Keratinocyte (primary cell): ENCODE results near the gene BATF3. TPM values are rescaled to one million over a fixed set of nuclear protein-coding genes. Genes with fewer than 3 reads are reported as not detected.

Experiments
- DNase-seq: peaks from one replicate; pipeline ENCODE4 v3.0.0-alpha.2; 2011; ENCODE audit warnings: low read depth, missing footprints, low spot score
- FAIRE-seq: peaks from 2 replicates; lab custom pipeline; 2011; peaks lifted over from hg19 to GRCh38; lab: Jason Lieb, UNC
- H2AFZ ChIP-seq: 2 replicates; pipeline ENCODE4 v1.6.0; 2012; ENCODE audit warnings: low read length, control low read depth, inconsistent platforms; ENCODE audit not compliant: control insufficient read depth
- H3K27ac ChIP-seq: 2 replicates; pipeline ENCODE4 v1.5.1; 2011; ENCODE audit warnings: low read length; ENCODE audit not compliant: control insufficient read depth, insufficient read depth
- H3K27me3 ChIP-seq: 3 replicates; pipeline ENCODE4 v1.6.0; 2011; ENCODE audit warnings: low read length; ENCODE audit not compliant: control insufficient read depth, insufficient read depth; ENCODE audit errors: extremely low read depth
- H3K36me3 ChIP-seq, 2 experiments: 2 replicates in 1 of 2; 3 replicates in 1 of 2; pipeline ENCODE4 v1.5.1; 2011; ENCODE audit warnings: low read length in 2 of 2, mild to moderate bottlenecking in 1 of 2; ENCODE audit not compliant: control insufficient read depth in 2 of 2, insufficient read depth in 2 of 2; ENCODE audit errors: extremely low read depth in 1 of 2
- H3K4me1 ChIP-seq: 3 replicates; pipeline ENCODE4 v1.5.1; 2011; ENCODE audit warnings: low read length; ENCODE audit not compliant: control insufficient read depth, insufficient read depth; ENCODE audit errors: extremely low read depth
- H3K4me2 ChIP-seq: 3 replicates; pipeline ENCODE4 v1.6.0; 2011; ENCODE audit warnings: low read depth, low read length; ENCODE audit not compliant: control insufficient read depth, insufficient read depth; ENCODE audit errors: extremely low read depth
- H3K4me3 ChIP-seq, 3 experiments: fragments of 200-600 bp in 1 of 3; sonication (generic) in 1 of 3; 2 replicates in 2 of 3; 3 replicates in 1 of 3; pipeline ENCODE4 v1.5.1; 2011 to 2016; ENCODE audit warnings: low read length in 3 of 3, mild to moderate bottlenecking in 3 of 3, control low read depth in 2 of 3, inconsistent platforms in 1 of 3, low read depth in 1 of 3, mixed read lengths in 1 of 3, mixed run types in 1 of 3, moderate library complexity in 1 of 3; ENCODE audit not compliant: control insufficient read depth in 2 of 3, insufficient read depth in 2 of 3; ENCODE audit errors: extremely low read depth in 1 of 3
- H3K79me2 ChIP-seq: 2 replicates; pipeline ENCODE4 v1.6.0; 2012; ENCODE audit warnings: low read length; ENCODE audit not compliant: control insufficient read depth, insufficient read depth
- H3K9ac ChIP-seq: 3 replicates; pipeline ENCODE4 v1.6.0; 2011; ENCODE audit warnings: low read length; ENCODE audit not compliant: control insufficient read depth, insufficient read depth; ENCODE audit errors: extremely low read depth
- H3K9me1 ChIP-seq: 3 replicates; pipeline ENCODE4 v1.6.0; 2011; ENCODE audit warnings: low read length; ENCODE audit not compliant: control insufficient read depth, insufficient read depth; ENCODE audit errors: extremely low read depth
- H3K9me3 ChIP-seq: 2 replicates; pipeline ENCODE4 v1.5.1; 2012; ENCODE audit warnings: low read depth, low read length; ENCODE audit not compliant: control insufficient read depth
- H4K20me1 ChIP-seq: 3 replicates; pipeline ENCODE4 v1.6.0; 2011; ENCODE audit warnings: low read length; ENCODE audit not compliant: control insufficient read depth, insufficient read depth; ENCODE audit errors: extremely low read depth
- CTCF ChIP-seq, 3 experiments: IDR thresholded peaks in 1 of 3; conservative IDR thresholded peaks in 1 of 3; optimal IDR thresholded peaks in 1 of 3; 2 replicates in 2 of 3; 3 replicates in 1 of 3; pipeline versions ENCODE3 to v1.5.1; 2011; ENCODE audit warnings: low read length in 3 of 3, mild to moderate bottlenecking in 3 of 3, moderate library complexity in 2 of 3, control low read depth in 1 of 3, inconsistent platforms in 1 of 3; ENCODE audit not compliant: insufficient read depth in 2 of 3; ENCODE audit errors: extremely low read depth in 1 of 3
- EZH2 ChIP-seq: IDR thresholded peaks from one replicate; pipeline ENCODE4 v1.6.1; 2012; ENCODE audit warnings: inconsistent platforms, mild to moderate bottlenecking, low read length, moderate library complexity
- dilution Hi-C: fragments of 300-500 bp; cut with MboI; formaldehyde crosslinking; loops from one replicate; pipeline ENCODE4 v1.7.0; 2020; ENCODE audit warnings: low sequenced_read_pairs; ENCODE audit not compliant: extremely low pct_ligation_motif_present
- polyA plus RNA-seq, 5 experiments: library from polyadenylated mRNA; depleted of rRNA in 3 of 5; stranded (reverse) in 3 of 5; stranded (forward) in 1 of 5; unstranded in 1 of 5; fragments of >200 nt; gene quantifications; 1 replicate in 1 of 5; 2 replicates in 3 of 5; 3 replicates in 1 of 5; pipeline versions ENCODE4 v1.2.1 to v1.2.3, GENCODE V29; 2011 to 2012; ENCODE audit warnings: missing spikeins in 2 of 5, low read depth in 1 of 5, low replicate concordance in 1 of 5

BATF3 gene
- polyA plus RNA-seq, 1 donor (not counting 4 experiments of a cell fraction or from before 2014, with no cell fraction given), result not detected

- Histone ChIP-seq H3K27me3 (no peaks in the 10 kb centered on the region), H3K36me3 (no peaks in the 10 kb centered on the region), H3K9me3 (no peaks in the 10 kb centered on the region), H3K4me3 (no peak overlapping the region), H3K4me1 (no peaks in the 10 kb centered on the region), H3K79me2 (no peaks in the 10 kb centered on the region), H3K27ac (no peak overlapping the region), H3K9me1 (no peaks in the 10 kb centered on the region), H3K9ac (no peak overlapping the region), H2AFZ (no peak overlapping the region), H3K4me2 (no peak overlapping the region), H4K20me1 (no peaks in the 10 kb centered on the region)
- TF ChIP-seq EZH2 (no peak), CTCF (optimal IDR thresholded peaks at IDR 0.05 in 1 of 3, IDR thresholded peaks at IDR 0.05 in 1 of 3, conservative IDR thresholded peaks at IDR 0.05 in 1 of 3; ENCODE audit: extremely low read depth in 1 of 3, insufficient read depth in 2 of 3, low read length in 3 of 3) (no peak)
- dilution Hi-C loops, result no loop called here
- no peak for DNase-seq
- FAIRE-seq, result no peak
These were observed 38.7 kb upstream of the BATF3 start for GRCh38 chr1:212738330-212738729.

- H3K9me3 ChIP-seq, result no peaks in the 10 kb centered on the region
- no peak for DNase-seq
- no peaks in the 10 kb centered on the region for H3K79me2 ChIP-seq
- no peak overlapping the region for H3K27ac ChIP-seq
- no peak overlapping the region for H3K4me3 ChIP-seq
- H3K36me3 ChIP-seq, result no peaks in the 10 kb centered on the region
- no peak overlapping the region for H3K4me2 ChIP-seq
- H2AFZ ChIP-seq, result no peak overlapping the region
- dilution Hi-C loops, result no loop called here
- no peak for TF ChIP-seq EZH2
- no peak for FAIRE-seq
- no peak overlapping the region for H3K9ac ChIP-seq
- no peaks in the 10 kb centered on the region for H3K27me3 ChIP-seq
- H4K20me1 ChIP-seq, result no peaks in the 10 kb centered on the region
- no peaks in the 10 kb centered on the region for H3K9me1 ChIP-seq
- H3K4me1 ChIP-seq, result no peaks in the 10 kb centered on the region
These were observed 37.9 kb upstream of the BATF3 start for GRCh38 chr1:212737559-212737958.

GRCh38 chr1:212733109-212733508, 33.5 kb upstream of the BATF3 start:
- no peak overlapping the region for H2AFZ ChIP-seq
- no peaks in the 10 kb centered on the region for H3K9me1 ChIP-seq
- TF ChIP-seq EZH2 (no peak), CTCF (optimal IDR thresholded peaks at IDR 0.05 in 1 of 3, IDR thresholded peaks at IDR 0.05 in 1 of 3, conservative IDR thresholded peaks at IDR 0.05 in 1 of 3; ENCODE audit: extremely low read depth in 1 of 3, insufficient read depth in 2 of 3, low read length in 3 of 3) (no peak)
- FAIRE-seq (no peak), DNase-seq (no peak)
- no peaks in the 10 kb centered on the region for H3K9me3 ChIP-seq
- no peak overlapping the region for H3K4me2 ChIP-seq
- H3K79me2 ChIP-seq, result no peaks in the 10 kb centered on the region
- H4K20me1 ChIP-seq, result no peaks in the 10 kb centered on the region
- H3K36me3 ChIP-seq, result no peaks in the 10 kb centered on the region
- no peak overlapping the region for H3K27ac ChIP-seq
- dilution Hi-C loops, result no loop called here
- H3K4me3 ChIP-seq, result no peak overlapping the region
- no peaks in the 10 kb centered on the region for H3K27me3 ChIP-seq
- H3K4me1 ChIP-seq, result no peaks in the 10 kb centered on the region
- H3K9ac ChIP-seq, result no peak overlapping the region
